Adrenal gland (tissue), 12 donors: ENCODE measurements around the gene RPS26. TPM values are rescaled to one million over a fixed set of nuclear protein-coding genes. Genes with fewer than 3 reads are reported as not detected.
"Not testable (repeated sequence)": the region's sequence is repeated elsewhere in the genome, so short reads cannot be mapped to it uniquely, and the experiment has no call there.

Experiments used
- DNase-seq, 7 donors: peaks; one replicate each; pipeline ENCODE4 v3.0.0-alpha.2; 2019 to 2020
- H3K27ac ChIP-seq, 5 donors: fragments of 200-600 bp; sonication (generic) in 4 of 5; 1 replicate in 3 of 5; 2 replicates in 2 of 5; pipeline versions ENCODE4 v1.5.1 to v1.8.0; 2016 to 2020; ENCODE audit warnings: mild to moderate bottlenecking in 1 of 5
- H3K27me3 ChIP-seq: fragments of 200-600 bp; 2 replicates; pipeline ENCODE4 v1.8.0; 2021
- H3K36me3 ChIP-seq, 2 donors: fragments of 200-600 bp; replicated peaks in 1 of 2; 1 replicate in 1 of 2; 2 replicates in 1 of 2; pipeline versions ENCODE4 v1.5.1 to v1.8.0; 2018 to 2022
- H3K4me1 ChIP-seq, 2 donors: fragments of 200-600 bp; replicated peaks in 1 of 2; 1 replicate in 1 of 2; 2 replicates in 1 of 2; pipeline versions ENCODE4 v1.5.1 to v1.8.0; 2018 to 2021
- H3K4me3 ChIP-seq, 4 donors: fragments of 200-600 bp; sonication (generic) in 3 of 4; one replicate each; pipeline ENCODE4 v1.5.1; 2016 to 2018
- H3K9me3 ChIP-seq, 3 donors: fragments of 200-600 bp; sonication (generic) in 1 of 3; replicated peaks in 1 of 3; 1 replicate in 2 of 3; 2 replicates in 1 of 3; pipeline versions ENCODE4 v1.5.1 to v1.8.0; 2016 to 2021
- CTCF ChIP-seq, 6 experiments: fragments of 450-650 bp in 4 of 6; fragments of 200-600 bp in 2 of 6; sonication (generic) in 1 of 6; IDR thresholded peaks; 1 replicate in 5 of 6; 2 replicates in 1 of 6; pipeline versions ENCODE4 v1.5.1 to v1.8.0; 2016 to 2021; ENCODE audit warnings: antibody characterized with exemption in 6 of 6, mild to moderate bottlenecking in 2 of 6, moderate library complexity in 1 of 6
- POLR2A ChIP-seq, 2 donors: fragments of 450-650 bp; IDR thresholded peaks; one replicate each; pipeline ENCODE4 v1.6.1; 2017; ENCODE audit warnings: antibody characterized with exemption in 2 of 2, mild to moderate bottlenecking in 2 of 2, moderate library complexity in 1 of 2
- WGBS, 4 donors: extraction: QIAGEN DNeasy Blood & Tissue Kit in 2 of 4; methylation state at CpG; one replicate each; pipeline versions ENCODE4 v1.1.5 to v1.1.7; 2013 to 2017; 5-methylcytosine and 5-hydroxymethylcytosine counted together
- intact Hi-C, 2 donors: fragments of 100-400 bp; cut with DNase I; formaldehyde crosslinking; loops; one replicate each; pipeline versions ENCODE4 v1.14.1 to v1.15.0; 2022 to 2023
- polyA plus RNA-seq, 3 donors: library from polyadenylated mRNA; stranded (reverse); fragments of 200-250 nt in 2 of 3; fragments of 350-450 nt in 1 of 3; fragmentation: Illumina TruSeq in 1 of 3; extraction: RNeasy Lipid Tissue Mini Kit (QIAGEN cat#74804) in 1 of 3; gene quantifications; one replicate each; pipeline ENCODE4 v1.2.3, GENCODE V29; 2013 to 2014
- total RNA-seq, 9 donors: library from RNA; depleted of rRNA in 4 of 9; stranded (reverse); fragments of >200 nt in 4 of 9; fragments of 120-200 nt in 1 of 9; fragmentation: NEBNext Ultra II Directional in 1 of 9; extraction: Animal tissue kit (Norgen Biotek cat#: 25700) in 1 of 9; gene quantifications; one replicate each; pipeline versions ENCODE4 v1.1.0 to v1.2.4, GENCODE V29; 2013 to 2023
- donor health status: healthy with polysubstance abuse.
- donor health status: Bipolar disorder and iron deficiency.
- donor health status: DM: yes; HTN: yes; CAD: no.
- donor health status: DM: no; HTN: no; CAD: no.
- donor health status: DM: no; HTN: no; CAD: no.
- donor health status: DM: yes; HTN: yes; CAD: no.

Gene RPS26
- total and polyA plus RNA-seq, 12 donors = 76.7 to 2,374 (median 872) TPM

- intact Hi-C loops = no loop called here
- peaks cover 12 to 20% of the 10 kb centered on the region in 2 donors for H3K4me1 ChIP-seq
- TF ChIP-seq POLR2A (IDR thresholded peaks at IDR 0.05) (no peak), CTCF (IDR thresholded peaks at IDR 0.05) (peak in 1 of 6 experiments; percentile 34)
- peaks cover 0 to 39% of the 10 kb centered on the region in 2 donors for H3K36me3 ChIP-seq
- peak overlapping the region in 4 of 5 donors; percentile 89 to 99 (median 94) for H3K27ac ChIP-seq
- WGBS, 4 donors = 59 to 68% (median 65%) methylated on average over 14 of the region's 14 CpGs
- no peak for DNase-seq
- no peaks in the 10 kb centered on the region for H3K27me3 ChIP-seq
- no peaks in the 10 kb centered on the region for H3K9me3 ChIP-seq
- peak overlapping the region in 1 of 4 donors; percentile 97 for H3K4me3 ChIP-seq
These were observed 661 bp upstream of the RPS26 start for GRCh38 chr12:56040963-56041551.

- H3K9me3 ChIP-seq, H3K27me3 ChIP-seq, intact Hi-C loops: not testable (repeated sequence)
- Histone ChIP-seq H3K36me3 (peaks cover 0 to 32% of the 10 kb centered on the region in 2 donors), H3K4me1 (peaks cover 12 to 20% of the 10 kb centered on the region in 2 donors), H3K4me3 (peak overlapping the region; percentile 25 to 97 (median 50)), H3K27ac (peak overlapping the region; percentile 47 to 99 (median 94))
- DNase-seq = peak in 5 of 7 donors; percentile 46 to 68 (median 59)
- 0 to 1% (median 1%) methylated on average over 13 to 19 of the region's 20 CpGs for WGBS, 4 donors
These were observed 704 bp downstream of the RPS26 start for GRCh38 chr12:56042430-56042813.

GRCh38 chr12:56042843-56043242, 1.1 kb downstream of the RPS26 start:
- Histone ChIP-seq H3K36me3 (peaks cover 0 to 32% of the 10 kb centered on the region in 2 donors), H3K4me1 (peaks cover 12 to 20% of the 10 kb centered on the region in 2 donors), H3K27me3 (no peaks in the 10 kb centered on the region), H3K9me3 (no peaks in the 10 kb centered on the region), H3K4me3 (peak overlapping the region; percentile 25 to 97 (median 50)), H3K27ac (peak overlapping the region in 4 of 5 donors; percentile 89 to 99 (median 94))
- intact Hi-C loops = no loop called here
- WGBS, 4 donors = 20 to 30% (median 22%) methylated on average over 9 of the region's 9 CpGs
- TF ChIP-seq POLR2A (IDR thresholded peaks at IDR 0.05) (no peak), CTCF (IDR thresholded peaks at IDR 0.05) (no peak)
- no peak for DNase-seq

GRCh38 chr12:56046027-56046780, 4.5 kb downstream of the RPS26 start:
- Histone ChIP-seq H3K4me1 (peaks cover 9 to 16% of the 10 kb centered on the region in 2 donors), H3K9me3 (no peaks in the 10 kb centered on the region), H3K36me3 (peaks cover 0 to 32% of the 10 kb centered on the region in 2 donors), H3K27me3 (no peaks in the 10 kb centered on the region), H3K27ac (peak overlapping the region in 2 of 5 donors; percentile 19 to 29), H3K4me3 (no peak overlapping the region)
- no peak for DNase-seq
- intact Hi-C loops = no loop called here
- no peak for TF ChIP-seq CTCF (IDR thresholded peaks at IDR 0.05)
- no peak for TF ChIP-seq POLR2A (IDR thresholded peaks at IDR 0.05)
- 63 to 82% (median 75%) methylated on average over 7 to 9 of the region's 9 CpGs for WGBS, 4 donors
